Raji (cell line): Measurements from ENCODE around the gene IL1B.

ENCODE experiments used
- POLR2A ChIP-seq: IDR thresholded peaks from 2 replicates; pipeline ENCODE4 v1.6.1; 2011; ENCODE audit warnings: low read depth, low read length, control low read depth; ENCODE audit not compliant: insufficient read depth

The IL1B gene

GRCh38 chr2:112803691-112804521, 32.7 kb downstream of the IL1B start:
- TF ChIP-seq POLR2A = no peak

DNA sequence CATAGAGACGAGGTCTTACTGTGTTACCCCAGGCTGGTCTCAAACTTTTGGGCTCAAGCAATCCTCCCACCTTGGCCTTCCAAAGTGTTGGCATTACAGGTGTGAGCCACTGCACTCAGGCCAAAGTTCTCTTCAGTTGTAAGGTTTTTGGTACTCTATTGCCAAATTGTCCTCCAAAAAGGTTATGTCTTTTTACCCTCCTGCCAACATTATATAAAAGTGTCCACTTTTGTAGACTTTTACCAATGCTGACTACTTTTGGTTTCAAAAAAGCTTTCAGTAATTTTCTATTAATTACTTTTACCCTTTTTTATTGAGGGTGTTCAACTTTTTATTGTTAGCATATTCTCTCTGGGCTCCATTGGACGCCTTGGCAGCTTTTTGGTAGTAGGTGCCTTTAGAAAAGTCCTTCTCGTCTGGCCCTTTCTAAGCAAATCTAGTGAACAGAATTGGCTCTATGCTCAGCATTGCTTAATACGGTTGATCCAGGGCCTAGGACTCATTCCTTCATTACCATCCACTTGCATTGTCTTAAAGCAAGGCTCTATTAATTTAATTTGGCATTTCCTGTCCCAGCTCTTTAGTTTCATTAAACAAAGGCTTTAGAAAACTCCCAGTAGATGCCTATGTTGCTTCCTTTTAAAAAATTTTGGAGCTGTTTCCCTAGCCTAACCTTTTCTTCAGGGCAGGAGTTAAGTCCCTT, 35.5 kb downstream of the IL1B start:
- TF ChIP-seq POLR2A = no peak

DNA sequence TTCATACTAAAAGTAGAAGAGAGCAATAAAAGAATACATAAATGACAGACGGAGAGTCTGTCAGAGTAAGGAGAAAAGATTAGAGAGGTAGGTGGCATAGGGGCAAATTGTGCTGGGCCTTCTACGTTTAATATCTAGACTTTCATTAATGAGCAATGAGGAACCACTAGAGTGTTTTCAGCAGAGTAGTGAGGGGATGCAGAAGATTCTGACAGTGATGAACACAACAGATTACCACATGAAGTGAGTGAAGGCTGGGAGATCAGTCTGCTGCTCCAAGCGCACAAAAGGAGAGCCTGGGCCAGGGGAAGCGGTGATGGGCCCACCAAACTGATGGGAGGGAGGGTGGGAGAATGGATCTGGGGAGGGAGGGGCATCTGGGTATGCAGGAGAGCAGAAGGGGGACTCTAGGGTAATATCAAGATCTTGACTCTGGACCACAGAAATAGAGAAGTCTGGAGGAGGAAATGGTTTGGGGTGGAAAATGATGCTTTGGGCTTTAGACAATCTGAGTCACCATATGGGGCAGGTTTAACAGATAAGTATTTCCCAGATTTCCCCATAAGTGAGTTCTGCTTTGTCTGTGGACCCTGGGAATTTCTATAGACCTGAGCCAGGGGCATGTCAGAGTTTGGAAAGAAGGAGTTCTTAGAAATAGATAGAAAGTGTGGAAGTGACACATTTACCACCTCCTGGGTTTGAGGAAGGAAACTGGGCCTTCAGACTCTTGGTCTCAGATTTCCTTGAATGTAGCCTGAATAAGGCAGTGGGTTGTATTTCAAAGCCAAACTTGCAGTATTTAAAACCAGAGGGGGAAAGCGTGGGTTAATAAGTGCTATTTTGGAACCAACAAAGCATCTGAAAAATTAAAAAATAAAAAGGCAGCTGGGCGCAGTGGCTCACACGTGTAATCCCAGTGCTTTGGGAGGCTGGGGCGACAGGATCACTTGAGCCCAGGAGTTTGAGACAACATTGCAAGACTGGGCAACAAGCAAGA, 37.3 kb downstream of the IL1B start:
- no peak for TF ChIP-seq POLR2A

DNA sequence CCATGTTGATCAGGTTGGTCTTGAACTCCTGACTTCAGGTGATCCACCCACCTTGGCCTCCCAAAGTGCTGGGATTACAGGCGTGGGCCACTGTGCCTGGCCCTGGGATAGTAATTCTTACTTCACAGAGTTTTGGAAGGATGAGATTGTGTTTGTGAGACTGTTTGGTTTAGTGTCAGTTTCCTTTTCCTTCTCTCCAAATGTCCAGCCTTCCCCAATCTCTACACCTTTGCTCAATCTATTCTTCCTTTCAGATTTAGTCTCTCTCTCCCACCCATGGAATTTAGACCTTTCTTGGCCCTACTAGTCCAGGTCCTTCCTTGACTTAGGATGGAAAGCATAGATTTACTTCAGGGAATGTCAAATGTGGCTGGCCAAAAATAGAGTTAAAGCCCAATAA, 40.1 kb downstream of the IL1B start:
- no peak for TF ChIP-seq POLR2A

GRCh38 chr2:112795774-112796173, 40.8 kb downstream of the IL1B start:
- no peak for TF ChIP-seq POLR2A

DNA sequence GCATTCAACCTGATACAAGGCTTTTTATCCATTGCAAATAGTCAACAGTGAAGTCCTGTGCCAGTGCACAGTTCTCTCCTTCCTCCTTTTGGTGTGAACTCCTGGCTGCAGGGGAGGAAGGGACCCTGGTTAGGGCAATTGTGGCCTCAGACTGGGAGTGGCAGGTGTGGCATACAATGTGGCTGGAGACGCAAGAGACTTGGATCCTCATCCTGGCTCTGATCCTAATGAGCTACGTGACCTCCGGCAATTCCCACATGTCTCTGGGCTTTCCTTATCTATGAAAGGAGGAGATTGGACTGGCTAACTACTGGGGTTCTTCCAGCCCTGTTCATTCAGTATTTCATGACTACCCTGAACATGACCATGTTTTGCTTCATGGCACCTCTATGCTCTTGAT, 41.7 kb downstream of the IL1B start:
- TF ChIP-seq POLR2A = no peak

DNA sequence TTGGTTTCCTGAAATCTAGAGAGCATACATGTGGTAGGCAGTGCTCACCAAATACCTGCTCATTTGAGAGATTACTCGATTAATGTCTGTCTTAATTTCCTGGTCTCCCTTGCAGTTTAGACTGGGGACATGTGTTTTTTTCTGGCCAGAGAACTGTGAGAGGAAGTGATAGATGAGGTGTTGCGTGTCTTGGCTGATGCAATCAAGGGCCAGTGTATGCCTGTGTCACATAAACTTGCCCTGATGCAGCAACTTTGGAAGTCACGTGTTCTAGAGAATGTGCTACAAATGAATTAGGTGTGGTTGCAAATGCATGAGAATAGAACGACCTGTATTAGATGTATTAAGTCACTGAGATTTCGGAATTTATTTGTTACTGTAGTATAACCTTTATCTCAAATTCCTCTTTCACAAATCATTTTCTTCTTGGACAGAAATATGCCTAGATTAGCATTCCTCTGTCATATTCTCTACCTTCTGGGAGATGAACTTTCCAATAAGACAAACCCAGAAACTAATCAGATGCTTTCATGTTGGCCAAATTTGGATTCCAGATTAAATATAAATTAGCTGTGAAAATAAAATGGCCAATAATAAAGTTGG, 42.3 kb downstream of the IL1B start:
- no peak for TF ChIP-seq POLR2A

GRCh38 chr2:112793449-112793978, 43.1 kb downstream of the IL1B start:
- no peak for TF ChIP-seq POLR2A

DNA sequence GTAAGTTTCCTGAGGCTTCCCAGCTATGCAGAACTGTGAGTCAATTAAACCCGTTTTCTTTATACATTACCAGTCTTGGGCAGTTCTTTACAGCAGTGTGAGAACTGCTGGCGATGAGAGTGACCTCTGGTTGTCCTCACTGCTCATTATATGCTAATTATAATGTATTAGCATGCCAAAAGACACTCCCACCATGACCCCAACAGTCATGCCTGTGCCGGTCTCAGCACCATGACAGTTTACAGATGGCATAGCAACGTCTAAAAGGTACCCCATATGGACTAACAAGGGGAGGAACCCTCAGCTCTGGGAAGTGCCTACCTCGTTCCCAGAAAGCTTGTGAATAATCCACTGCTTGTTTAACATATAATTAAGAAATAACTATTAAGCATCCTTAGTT, 44.2 kb downstream of the IL1B start:
- no peak for TF ChIP-seq POLR2A

- TF ChIP-seq POLR2A = no peak
Observed at GRCh38 chr2:112791693-112792230, 44.8 kb downstream of the IL1B start.

DNA sequence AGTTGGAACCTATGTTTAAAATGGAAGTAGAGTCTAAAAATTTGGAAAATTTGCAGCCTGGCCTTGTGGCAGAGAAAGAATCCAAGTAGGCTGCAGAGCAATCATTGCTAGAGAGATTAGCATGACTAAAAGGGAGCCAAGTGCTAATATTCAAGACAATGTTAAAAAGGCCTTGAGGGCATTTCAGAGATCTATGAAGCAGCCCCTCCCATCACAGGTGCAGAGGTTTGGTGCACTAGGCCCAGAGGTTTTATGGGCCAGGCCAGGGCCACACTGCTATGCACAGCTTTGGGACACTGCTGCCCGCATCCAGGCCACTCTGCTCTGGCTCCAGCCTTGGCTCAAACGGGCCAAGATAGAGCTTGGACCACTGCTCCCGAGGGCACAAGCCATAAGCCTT, 45.6 kb downstream of the IL1B start:
- TF ChIP-seq POLR2A = no peak

GRCh38 chr2:112790305-112790704, 46.3 kb downstream of the IL1B start:
- no peak for TF ChIP-seq POLR2A

DNA sequence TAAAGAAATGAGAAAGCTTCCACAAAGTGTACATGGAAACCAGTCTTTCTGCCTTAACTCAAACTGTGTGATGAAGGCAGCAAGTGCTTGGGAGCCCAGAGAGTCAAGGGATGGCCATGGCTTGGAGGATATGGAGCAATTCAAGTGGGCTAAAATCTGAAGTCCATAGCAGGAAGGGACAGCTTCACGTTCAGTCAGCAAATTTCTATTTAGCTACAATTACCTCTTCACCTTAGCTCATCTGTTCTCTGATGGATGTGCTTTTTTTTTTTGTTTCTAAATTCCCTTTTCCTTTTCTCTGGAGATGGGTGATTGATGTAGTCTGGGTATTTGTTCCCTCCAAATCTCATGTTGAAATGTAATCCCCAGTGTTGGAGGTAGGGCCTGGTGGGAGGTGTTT, 47.4 kb downstream of the IL1B start:
- TF ChIP-seq POLR2A = no peak

GRCh38 chr2:112788653-112789052, 47.9 kb downstream of the IL1B start:
- no peak for TF ChIP-seq POLR2A
